Gastroesophageal sphincter (tissue), 3 donors: ENCODE data around the gene CMYA5.

ENCODE experiments used
- EP300 ChIP-seq: sonication (generic); formaldehyde crosslinking; IDR thresholded peaks from one replicate; pipeline ENCODE4 v1.6.1; 2017; ENCODE audit warnings: antibody characterized with exemption, mild to moderate bottlenecking
- TF ChIP-seq, protein P1 (sequence below), 4 experiments: fragments of 200-600 bp in 2 of 4; fragments of 450-650 bp in 2 of 4; sonication (generic) in 1 of 4; IDR thresholded peaks; one replicate each; pipeline ENCODE4 v1.5.1; 2017 to 2019; ENCODE audit warnings: antibody characterized with exemption in 4 of 4, mild to moderate bottlenecking in 2 of 4, moderate library complexity in 2 of 4

DNA sequence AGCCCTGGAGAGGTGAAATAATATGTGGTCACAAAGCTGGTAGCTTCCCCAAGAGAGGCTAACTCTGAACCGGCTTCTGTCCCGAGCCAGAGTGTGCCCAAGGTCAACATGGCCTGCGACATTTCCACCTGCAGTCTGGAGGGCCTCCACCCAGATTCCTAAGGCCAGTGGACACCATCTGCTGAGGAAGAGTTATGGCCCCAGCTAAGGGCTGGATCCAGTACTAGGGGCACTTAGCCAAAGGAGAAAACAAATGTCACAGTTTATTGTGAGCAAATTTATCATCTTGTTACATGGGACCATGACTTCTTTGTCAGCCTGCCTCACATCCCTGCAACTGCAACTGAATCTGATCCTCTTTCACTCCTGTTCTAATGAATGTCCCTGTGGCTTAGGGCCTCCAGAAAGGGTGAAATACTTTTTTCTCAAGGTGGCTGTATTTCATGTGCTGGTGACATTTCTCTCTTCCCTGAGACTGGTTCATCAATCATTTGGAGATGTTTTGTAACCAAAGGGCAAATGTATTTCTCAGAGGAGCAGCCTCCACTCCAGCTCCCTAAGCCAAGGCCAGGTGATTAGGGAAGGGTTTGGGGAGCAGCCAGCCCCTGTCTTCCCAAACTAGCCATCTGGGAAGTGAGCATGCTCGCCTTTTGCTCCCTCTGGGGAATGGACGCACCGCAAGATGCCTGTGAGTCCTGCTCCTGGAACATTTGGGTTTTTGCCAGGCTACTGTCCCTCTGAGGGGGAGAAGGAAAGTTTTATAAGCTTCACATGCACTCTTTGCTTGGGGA is 148.3 kb downstream of the CMYA5 start:
- TF ChIP-seq, protein P1, sequence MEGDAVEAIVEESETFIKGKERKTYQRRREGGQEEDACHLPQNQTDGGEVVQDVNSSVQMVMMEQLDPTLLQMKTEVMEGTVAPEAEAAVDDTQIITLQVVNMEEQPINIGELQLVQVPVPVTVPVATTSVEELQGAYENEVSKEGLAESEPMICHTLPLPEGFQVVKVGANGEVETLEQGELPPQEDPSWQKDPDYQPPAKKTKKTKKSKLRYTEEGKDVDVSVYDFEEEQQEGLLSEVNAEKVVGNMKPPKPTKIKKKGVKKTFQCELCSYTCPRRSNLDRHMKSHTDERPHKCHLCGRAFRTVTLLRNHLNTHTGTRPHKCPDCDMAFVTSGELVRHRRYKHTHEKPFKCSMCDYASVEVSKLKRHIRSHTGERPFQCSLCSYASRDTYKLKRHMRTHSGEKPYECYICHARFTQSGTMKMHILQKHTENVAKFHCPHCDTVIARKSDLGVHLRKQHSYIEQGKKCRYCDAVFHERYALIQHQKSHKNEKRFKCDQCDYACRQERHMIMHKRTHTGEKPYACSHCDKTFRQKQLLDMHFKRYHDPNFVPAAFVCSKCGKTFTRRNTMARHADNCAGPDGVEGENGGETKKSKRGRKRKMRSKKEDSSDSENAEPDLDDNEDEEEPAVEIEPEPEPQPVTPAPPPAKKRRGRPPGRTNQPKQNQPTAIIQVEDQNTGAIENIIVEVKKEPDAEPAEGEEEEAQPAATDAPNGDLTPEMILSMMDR (IDR thresholded peaks at IDR 0.05): no peak
- no peak for TF ChIP-seq EP300
